Cerebellar cortex (tissue), 1 donor: Measurements from ENCODE around the gene ZNF740.
A peak's percentile ranks its signal among the peaks of the same experiment; 100 is the strongest.
"Not testable (repeated sequence)": the region's sequence is repeated elsewhere in the genome, so short reads cannot be mapped to it uniquely, and the experiment has no call there.

Source experiments
- DNase-seq: peaks from one replicate; pipeline ENCODE4 v3.0.0-alpha.2; 2015; ENCODE audit warnings: low spot score

ZNF740 gene

GRCh38 chr12:53173085-53173715 is 7.3 kb upstream of the ZNF740 start:
- no peak for DNase-seq

GRCh38 chr12:53174881-53175491 is 5.5 kb upstream of the ZNF740 start:
- peak; percentile 49 for DNase-seq

GRCh38 chr12:53176750-53177149 is 3.8 kb upstream of the ZNF740 start:
- no peak for DNase-seq

- DNase-seq: not testable (repeated sequence)
These were observed 3.1 kb upstream of the ZNF740 start for GRCh38 chr12:53177447-53177846.

- DNase-seq: not testable (repeated sequence)
These were observed 1.7 kb upstream of the ZNF740 start for GRCh38 chr12:53178803-53179202.

GRCh38 chr12:53179687-53180219 is 769 bp upstream of the ZNF740 start:
- DNase-seq: peak; percentile 57

GRCh38 chr12:53180931-53181645 is 566 bp downstream of the ZNF740 start:
- DNase-seq: peak; percentile 74

GRCh38 chr12:53181935-53182334 is 1.4 kb downstream of the ZNF740 start:
- DNase-seq: no peak

GRCh38 chr12:53182903-53183302 is 2.4 kb downstream of the ZNF740 start:
- DNase-seq: no peak

GRCh38 chr12:53184828-53185227 is 4.3 kb downstream of the ZNF740 start:
- no peak for DNase-seq

GRCh38 chr12:53185582-53186153 is 5.1 kb downstream of the ZNF740 start:
- no peak for DNase-seq

GRCh38 chr12:53186745-53187144 is 6.2 kb downstream of the ZNF740 start:
- no peak for DNase-seq

GRCh38 chr12:53187145-53187899 is 6.8 kb downstream of the ZNF740 start:
- DNase-seq: no peak

GRCh38 chr12:53190108-53190729 is 9.7 kb downstream of the ZNF740 start:
- DNase-seq: peak; percentile 45

GRCh38 chr12:53191096-53191884 is 10.8 kb downstream of the ZNF740 start:
- DNase-seq: no peak

- no peak for DNase-seq
These were observed 11.5 kb downstream of the ZNF740 start for GRCh38 chr12:53191885-53192530.

- no peak for DNase-seq
These were observed 12.1 kb downstream of the ZNF740 start for GRCh38 chr12:53192531-53193021.

GRCh38 chr12:53193040-53193439 is 12.5 kb downstream of the ZNF740 start:
- no peak for DNase-seq

GRCh38 chr12:53193985-53194716 is 13.6 kb downstream of the ZNF740 start:
- no peak for DNase-seq
